PFSK-1 (cell line): ENCODE measurements around the gene DHRS12.

Experiments used
- FOXP2 ChIP-seq: optimal IDR thresholded peaks from 2 replicates; pipeline ENCODE3; 2011; ENCODE audit warnings: borderline replicate concordance, control low read depth, inconsistent platforms; ENCODE audit not compliant: insufficient read depth; ENCODE audit errors: extremely low read length, extremely low read depth
- POLR2AphosphoS5 ChIP-seq: IDR thresholded peaks from 2 replicates; pipeline ENCODE4 v1.6.1; 2012; ENCODE audit warnings: low read depth, mild to moderate bottlenecking, control low read depth, low read length, moderate library complexity
- TF ChIP-seq, protein P1 (sequence below), 2 experiments: IDR thresholded peaks; 2 replicates each; pipeline versions ENCODE4 v1.6.1 to v1.8.0; 2011 to 2012; ENCODE audit warnings: low read depth in 2 of 2, low read length in 2 of 2, control low read depth in 1 of 2, inconsistent platforms in 1 of 2, mild to moderate bottlenecking in 1 of 2, moderate library complexity in 1 of 2; ENCODE audit not compliant: insufficient read depth in 1 of 2

DNA sequence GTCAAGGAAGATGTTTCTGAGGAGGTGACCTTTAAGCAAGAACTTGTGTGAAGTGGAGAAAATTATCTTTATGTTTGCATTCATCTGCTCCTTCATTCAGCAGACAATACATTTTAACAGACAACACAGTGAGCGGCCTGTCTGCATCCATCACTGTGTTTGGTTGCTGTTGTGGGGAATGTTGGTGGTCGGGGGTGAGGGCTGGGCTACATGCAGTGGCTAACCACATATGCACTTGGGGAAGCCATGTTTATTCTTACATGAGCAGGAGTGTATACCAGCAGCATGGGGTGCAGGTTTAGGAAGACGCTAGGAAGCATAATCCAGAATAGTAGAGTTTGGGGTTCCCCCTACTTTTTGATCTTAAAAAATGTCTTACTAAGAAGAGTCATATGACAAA is 66.4 kb downstream of the DHRS12 start:
- TF ChIP-seq, protein P1, sequence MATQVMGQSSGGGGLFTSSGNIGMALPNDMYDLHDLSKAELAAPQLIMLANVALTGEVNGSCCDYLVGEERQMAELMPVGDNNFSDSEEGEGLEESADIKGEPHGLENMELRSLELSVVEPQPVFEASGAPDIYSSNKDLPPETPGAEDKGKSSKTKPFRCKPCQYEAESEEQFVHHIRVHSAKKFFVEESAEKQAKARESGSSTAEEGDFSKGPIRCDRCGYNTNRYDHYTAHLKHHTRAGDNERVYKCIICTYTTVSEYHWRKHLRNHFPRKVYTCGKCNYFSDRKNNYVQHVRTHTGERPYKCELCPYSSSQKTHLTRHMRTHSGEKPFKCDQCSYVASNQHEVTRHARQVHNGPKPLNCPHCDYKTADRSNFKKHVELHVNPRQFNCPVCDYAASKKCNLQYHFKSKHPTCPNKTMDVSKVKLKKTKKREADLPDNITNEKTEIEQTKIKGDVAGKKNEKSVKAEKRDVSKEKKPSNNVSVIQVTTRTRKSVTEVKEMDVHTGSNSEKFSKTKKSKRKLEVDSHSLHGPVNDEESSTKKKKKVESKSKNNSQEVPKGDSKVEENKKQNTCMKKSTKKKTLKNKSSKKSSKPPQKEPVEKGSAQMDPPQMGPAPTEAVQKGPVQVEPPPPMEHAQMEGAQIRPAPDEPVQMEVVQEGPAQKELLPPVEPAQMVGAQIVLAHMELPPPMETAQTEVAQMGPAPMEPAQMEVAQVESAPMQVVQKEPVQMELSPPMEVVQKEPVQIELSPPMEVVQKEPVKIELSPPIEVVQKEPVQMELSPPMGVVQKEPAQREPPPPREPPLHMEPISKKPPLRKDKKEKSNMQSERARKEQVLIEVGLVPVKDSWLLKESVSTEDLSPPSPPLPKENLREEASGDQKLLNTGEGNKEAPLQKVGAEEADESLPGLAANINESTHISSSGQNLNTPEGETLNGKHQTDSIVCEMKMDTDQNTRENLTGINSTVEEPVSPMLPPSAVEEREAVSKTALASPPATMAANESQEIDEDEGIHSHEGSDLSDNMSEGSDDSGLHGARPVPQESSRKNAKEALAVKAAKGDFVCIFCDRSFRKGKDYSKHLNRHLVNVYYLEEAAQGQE (IDR thresholded peaks at IDR 0.05; ENCODE audit: insufficient read depth in 1 of 2, low read depth in 2 of 2, low read length in 2 of 2) = no peak
- no peak for TF ChIP-seq POLR2AphosphoS5
- no peak for TF ChIP-seq FOXP2
